Prostate gland (tissue), 2 donors: Measurements from ENCODE around the gene OSCAR.

ENCODE experiments used
- CTCF ChIP-seq, 4 experiments: fragments of 200-600 bp in 2 of 4; fragments of 450-650 bp in 2 of 4; sonication (generic) in 2 of 4; IDR thresholded peaks; 1 replicate in 3 of 4; 2 replicates in 1 of 4; pipeline ENCODE4 v1.5.1; 2016 to 2019; ENCODE audit warnings: antibody characterized with exemption in 4 of 4, mild to moderate bottlenecking in 2 of 4, moderate library complexity in 2 of 4
- POLR2AphosphoS5 ChIP-seq: sonication (generic); formaldehyde crosslinking; IDR thresholded peaks from one replicate; pipeline ENCODE4 v1.6.1; 2017; ENCODE audit warnings: antibody characterized with exemption

GRCh38 chr19:54106716-54107115, 6.1 kb upstream of the OSCAR start:
- TF ChIP-seq POLR2AphosphoS5 (no peak), CTCF (IDR thresholded peaks at IDR 0.05) (no peak)
